Thoracic aorta (tissue), 2 donors: ENCODE measurements around the gene MREG. TPM values are rescaled to one million over a fixed set of nuclear protein-coding genes. Genes with fewer than 3 reads are reported as not detected.
"Not testable (repeated sequence)": the region's sequence is repeated elsewhere in the genome, so short reads cannot be mapped to it uniquely, and the experiment has no call there.

Experiments used
- ATAC-seq: fragments of 150-250 bp; one replicate; pipeline ENCODE4 v1.8.0; 2017; ENCODE audit warnings: low read depth; ENCODE audit not compliant: insufficient number of reproducible peaks, low FRiP score
- DNase-seq: peaks from one replicate; pipeline ENCODE4 v3.0.0-alpha.2; 2020; ENCODE audit warnings: low spot score
- H3K27ac ChIP-seq, 2 donors: fragments of 200-600 bp; sonication (generic); 1 replicate in 1 of 2; 2 replicates in 1 of 2; pipeline ENCODE4 v1.5.1; 2016; ENCODE audit warnings: mild to moderate bottlenecking in 2 of 2, moderate library complexity in 2 of 2
- H3K27me3 ChIP-seq: fragments of 200-600 bp; sonication (generic); replicated peaks from 2 replicates; pipeline ENCODE4 v1.6.0; 2016; ENCODE audit warnings: mild to moderate bottlenecking; ENCODE audit not compliant: insufficient read depth
- H3K36me3 ChIP-seq: fragments of 200-600 bp; sonication (generic); one replicate; pipeline ENCODE4 v1.5.1; 2016
- H3K4me1 ChIP-seq, 2 donors: fragments of 200-600 bp; sonication (generic); 1 replicate in 1 of 2; 2 replicates in 1 of 2; pipeline versions ENCODE4 v1.5.1 to v1.6.0; 2016; ENCODE audit warnings: low read depth in 2 of 2, mild to moderate bottlenecking in 1 of 2; ENCODE audit not compliant: control insufficient read depth in 1 of 2
- H3K4me3 ChIP-seq: fragments of 200-600 bp; sonication (generic); 2 replicates; pipeline ENCODE4 v1.5.1; 2016; ENCODE audit warnings: mild to moderate bottlenecking
- H3K9me3 ChIP-seq: fragments of 200-600 bp; sonication (generic); 2 replicates; pipeline ENCODE4 v1.5.1; 2016
- CTCF ChIP-seq: fragments of 200-600 bp; sonication (generic); IDR thresholded peaks from one replicate; pipeline ENCODE4 v1.5.1; 2019; ENCODE audit warnings: antibody characterized with exemption
- total RNA-seq, 2 donors: library from RNA; depleted of rRNA; stranded (reverse); fragments of >200 nt; gene quantifications; one replicate each; pipeline versions ENCODE4 v1.1.0 to v1.2.3, GENCODE V29; 2016

MREG gene
- total RNA-seq, 2 donors from 2014 or later: 1.6 to 10.7 TPM

GRCh38 chr2:215966274-215966673, 47.1 kb downstream of the MREG start:
- ATAC-seq (no peak), DNase-seq (no peak)
- no peak for TF ChIP-seq CTCF
- Histone ChIP-seq H3K27ac (no peak overlapping the region), H3K4me1 (peaks cover 0 to 31% of the 10 kb centered on the region in 2 donors), H3K36me3 (no peaks in the 10 kb centered on the region), H3K4me3 (no peak overlapping the region), H3K9me3 (no peaks in the 10 kb centered on the region), H3K27me3 (no peaks in the 10 kb centered on the region)

GRCh38 chr2:215965532-215966165, 47.7 kb downstream of the MREG start:
- H3K4me1 ChIP-seq: peaks cover 0 to 32% of the 10 kb centered on the region in 2 donors
- no peak for ATAC-seq
- no peaks in the 10 kb centered on the region for H3K27me3 ChIP-seq
- H3K27ac ChIP-seq: no peak overlapping the region
- no peak for TF ChIP-seq CTCF
- DNase-seq: no peak
- no peaks in the 10 kb centered on the region for H3K36me3 ChIP-seq
- no peak overlapping the region for H3K4me3 ChIP-seq
- no peaks in the 10 kb centered on the region for H3K9me3 ChIP-seq

GRCh38 chr2:215961981-215962380, 51.4 kb downstream of the MREG start:
- Histone ChIP-seq H3K4me3 (no peak overlapping the region), H3K27me3 (no peaks in the 10 kb centered on the region), H3K36me3 (no peaks in the 10 kb centered on the region), H3K9me3 (no peaks in the 10 kb centered on the region), H3K27ac (no peak overlapping the region), H3K4me1 (peaks cover 0 to 27% of the 10 kb centered on the region in 2 donors)
- no peak for TF ChIP-seq CTCF
- ATAC-seq (no peak), DNase-seq (no peak)

- Histone ChIP-seq H3K36me3 (no peaks in the 10 kb centered on the region), H3K27ac (no peak overlapping the region), H3K27me3 (no peaks in the 10 kb centered on the region), H3K4me1 (peaks cover 0 to 13% of the 10 kb centered on the region in 2 donors), H3K9me3 (no peaks in the 10 kb centered on the region), H3K4me3 (no peak overlapping the region)
- no peak for TF ChIP-seq CTCF
- no peak for DNase-seq
- no peak for ATAC-seq
Observed at GRCh38 chr2:215958257-215958656, 55.1 kb downstream of the MREG start.

- not testable (repeated sequence) for H3K27ac ChIP-seq, H3K36me3 ChIP-seq, ATAC-seq, H3K9me3 ChIP-seq, DNase-seq, H3K27me3 ChIP-seq, H3K4me3 ChIP-seq
- peaks cover 0 to 13% of the 10 kb centered on the region in 2 donors for H3K4me1 ChIP-seq
Observed at GRCh38 chr2:215957354-215958122, 55.8 kb downstream of the MREG start.
